H9 (cell line): ENCODE results near the gene TSLP. TPM values are rescaled to one million over a fixed set of nuclear protein-coding genes. Genes with fewer than 3 reads are reported as not detected.

ENCODE experiments used
- DNase-seq: peaks from one replicate; pipeline ENCODE4 v3.0.0-alpha.2; 2017
- H2AFZ ChIP-seq: one replicate; pipeline ENCODE4 v1.6.1; 2013; ENCODE audit warnings: mild to moderate bottlenecking, low read length, control low read depth, moderate library complexity
- H2AK5ac ChIP-seq: 2 replicates; pipeline ENCODE4 v1.6.1; 2013; ENCODE audit warnings: low read length, control low read depth, mixed read lengths; ENCODE audit not compliant: insufficient read length
- H2BK120ac ChIP-seq: one replicate; pipeline ENCODE4 v1.6.1; 2013; ENCODE audit warnings: low read depth, mild to moderate bottlenecking, low read length, control low read depth, inconsistent platforms; ENCODE audit not compliant: poor library complexity, severe bottlenecking
- H2BK12ac ChIP-seq: 2 replicates; pipeline ENCODE4 v1.6.1; 2013; ENCODE audit warnings: low read length, control low read depth, mixed read lengths, low read depth; ENCODE audit not compliant: insufficient read length
- H2BK15ac ChIP-seq: 2 replicates; pipeline ENCODE4 v1.6.1; 2013; ENCODE audit warnings: low read depth, low read length, control low read depth
- H2BK20ac ChIP-seq: one replicate; pipeline ENCODE4 v1.6.1; 2013; ENCODE audit warnings: low read depth, mild to moderate bottlenecking, low read length, control low read depth, inconsistent platforms; ENCODE audit not compliant: poor library complexity, severe bottlenecking
- H2BK5ac ChIP-seq: 2 replicates; pipeline ENCODE4 v1.6.1; 2013; ENCODE audit warnings: low read length, control low read depth, mixed read lengths; ENCODE audit not compliant: insufficient read length
- H3K14ac ChIP-seq: 2 replicates; pipeline ENCODE4 v1.6.1; 2013; ENCODE audit warnings: low read length, control low read depth; ENCODE audit not compliant: insufficient read depth
- H3K18ac ChIP-seq: 2 replicates; pipeline ENCODE4 v1.6.1; 2013; ENCODE audit warnings: low read depth, mild to moderate bottlenecking, mixed read lengths, low read length, control low read depth; ENCODE audit not compliant: insufficient read length
- H3K23ac ChIP-seq: 2 replicates; pipeline ENCODE4 v1.6.1; 2013; ENCODE audit warnings: low read length, control low read depth, mixed read lengths, low read depth; ENCODE audit not compliant: insufficient read length
- H3K23me2 ChIP-seq: 2 replicates; pipeline ENCODE4 v1.6.1; 2013; ENCODE audit warnings: low read depth, mild to moderate bottlenecking, mixed read lengths, low read length, control low read depth; ENCODE audit not compliant: insufficient read length, poor library complexity, severe bottlenecking
- H3K27ac ChIP-seq: 2 replicates; pipeline ENCODE4 v1.5.1; 2013; ENCODE audit warnings: low read length, control low read depth, mixed read lengths, low read depth; ENCODE audit not compliant: insufficient read length
- H3K27me3 ChIP-seq: 2 replicates; pipeline ENCODE4 v1.6.1; 2013; ENCODE audit warnings: low read length, control low read depth, inconsistent platforms; ENCODE audit not compliant: insufficient read depth
- H3K4ac ChIP-seq: 2 replicates; pipeline ENCODE4 v1.6.1; 2013; ENCODE audit warnings: low read depth, mild to moderate bottlenecking, control low read depth, inconsistent platforms, low read length, moderate library complexity
- H3K4me1 ChIP-seq: 2 replicates; pipeline ENCODE4 v1.6.1; 2013; ENCODE audit warnings: low read length, control low read depth, inconsistent platforms; ENCODE audit not compliant: insufficient read depth
- H3K4me2 ChIP-seq: 2 replicates; pipeline ENCODE4 v1.6.1; 2013; ENCODE audit warnings: low read length, control low read depth, mixed read lengths; ENCODE audit not compliant: insufficient read length, insufficient read depth
- H3K56ac ChIP-seq: 2 replicates; pipeline ENCODE4 v1.6.1; 2013; ENCODE audit warnings: low read depth, mild to moderate bottlenecking, mixed read lengths, low read length, control low read depth; ENCODE audit not compliant: insufficient read length
- H3K79me1 ChIP-seq: 2 replicates; pipeline ENCODE4 v1.6.1; 2013; ENCODE audit warnings: low read depth, mild to moderate bottlenecking, moderate library complexity, low read length, control low read depth, inconsistent platforms; ENCODE audit not compliant: insufficient read depth, poor library complexity, severe bottlenecking
- H3K79me2 ChIP-seq: 2 replicates; pipeline ENCODE4 v1.6.1; 2013; ENCODE audit warnings: low read length, control low read depth, inconsistent platforms; ENCODE audit not compliant: insufficient read depth
- H3K9ac ChIP-seq: 2 replicates; pipeline ENCODE4 v1.6.1; 2013; ENCODE audit warnings: low read length, control low read depth, mixed read lengths; ENCODE audit not compliant: insufficient read length; ENCODE audit errors: extremely low read depth
- H3K9me3 ChIP-seq: one replicate; pipeline ENCODE4 v1.6.1; 2013; ENCODE audit warnings: low read depth, low read length, inconsistent platforms; ENCODE audit not compliant: control insufficient read depth
- H3T11ph ChIP-seq: one replicate; pipeline ENCODE4 v1.6.1; 2013; ENCODE audit warnings: mild to moderate bottlenecking, low read length, control low read depth, inconsistent platforms
- H4K20me1 ChIP-seq: one replicate; pipeline ENCODE4 v1.6.1; 2013; ENCODE audit not compliant: control insufficient read depth, insufficient read length, insufficient read depth
- H4K5ac ChIP-seq: 2 replicates; pipeline ENCODE4 v1.6.1; 2013; ENCODE audit warnings: low read depth, mild to moderate bottlenecking, mixed read lengths, low read length, control low read depth; ENCODE audit not compliant: insufficient read length
- H4K8ac ChIP-seq: replicated peaks from 2 replicates; pipeline ENCODE4 v1.6.1; 2013; ENCODE audit warnings: low read length, control low read depth, mixed read lengths, low read depth; ENCODE audit not compliant: insufficient read length
- H4K91ac ChIP-seq: 2 replicates; pipeline ENCODE4 v1.6.1; 2013; ENCODE audit warnings: low read depth, mild to moderate bottlenecking, moderate library complexity, mixed read lengths, low read length, control low read depth; ENCODE audit not compliant: insufficient read length
- H3K27ac Mint-ChIP-seq, 3 experiments: 2 replicates in 2 of 3; 3 replicates in 1 of 3; pipeline ENCODE4 v1.8.0; 2020 to 2021; ENCODE audit warnings: mixed read lengths in 3 of 3, mild to moderate bottlenecking in 1 of 3, moderate library complexity in 1 of 3
- H3K27me3 Mint-ChIP-seq: 2 replicates; pipeline ENCODE4 v1.8.0; 2021; ENCODE audit warnings: low read depth, mild to moderate bottlenecking, moderate library complexity, mixed read lengths
- H3K36me3 Mint-ChIP-seq, 3 experiments: 2 replicates in 2 of 3; 3 replicates in 1 of 3; pipeline ENCODE4 v1.8.0; 2020 to 2021; ENCODE audit warnings: low read depth in 3 of 3, mixed read lengths in 3 of 3; ENCODE audit not compliant: insufficient read depth in 1 of 3
- H3K4me1 Mint-ChIP-seq, 2 experiments: 2 replicates each; pipeline ENCODE4 v1.8.0; 2020; ENCODE audit warnings: mixed read lengths in 2 of 2
- H3K4me3 Mint-ChIP-seq, 2 experiments: 2 replicates in 1 of 2; 3 replicates in 1 of 2; pipeline ENCODE4 v1.8.0; 2020 to 2021; ENCODE audit warnings: mild to moderate bottlenecking in 2 of 2, mixed read lengths in 2 of 2, moderate library complexity in 1 of 2
- H3K9me3 Mint-ChIP-seq, 2 experiments: 2 replicates in 1 of 2; 3 replicates in 1 of 2; pipeline ENCODE4 v1.8.0; 2020; ENCODE audit warnings: mild to moderate bottlenecking in 2 of 2, mixed read lengths in 2 of 2, moderate library complexity in 1 of 2
- CTCF ChIP-seq: fragments of 200-600 bp; sonication (generic); conservative IDR thresholded peaks from 3 replicates; pipeline ENCODE4 v1.8.0; 2021; ENCODE audit warnings: antibody characterized with exemption, mild to moderate bottlenecking
- WGBS: extraction: QIAGEN DNeasy Blood & Tissue Kit; methylation state at CpG from one replicate; pipeline ENCODE4 v1.1.7; 2013; ENCODE audit warnings: missing lambda C conversion rate, low lambda C conversion rate, mixed read lengths; ENCODE audit not compliant: insufficient read length; ENCODE audit errors: extremely low coverage; 5-methylcytosine and 5-hydroxymethylcytosine counted together
- total RNA-seq: library from RNA; stranded (reverse); gene quantifications from 2 replicates; pipeline ENCODE4 v1.2.1, GENCODE V29; 2021

The TSLP gene
- total RNA-seq, 1 experiment from 2014 or later = 0.63 TPM

GRCh38 chr5:111043712-111044506 is 27.6 kb upstream of the TSLP start:
- H4K5ac ChIP-seq = no peak overlapping the region
- no peak overlapping the region for H3T11ph ChIP-seq
- H2AK5ac ChIP-seq = no peak overlapping the region
- peak overlapping the region in 2 of 3 experiments; percentile 30 to 85; a peak in 2 of 7 replicates for H3K27ac Mint-ChIP-seq
- no peaks in the 10 kb centered on the region for H3K36me3 Mint-ChIP-seq
- no peaks in the 10 kb centered on the region for H3K9me3 Mint-ChIP-seq
- H3K4me3 Mint-ChIP-seq = no peak overlapping the region
- H3K27me3 Mint-ChIP-seq = no peaks in the 10 kb centered on the region; the same call in 1 of the 2 replicates
- H3K14ac ChIP-seq = no peak overlapping the region
- no peak overlapping the region for H3K56ac ChIP-seq
- no peak overlapping the region for H3K23ac ChIP-seq
- no peak overlapping the region for H2BK15ac ChIP-seq
- H4K91ac ChIP-seq = no peak overlapping the region
- H3K79me1 ChIP-seq = no peaks in the 10 kb centered on the region
- H3K27ac ChIP-seq = no peak overlapping the region
- H3K4ac ChIP-seq = no peak overlapping the region
- no peak overlapping the region for H3K4me2 ChIP-seq
- H4K20me1 ChIP-seq = no peaks in the 10 kb centered on the region
- H2AFZ ChIP-seq = no peak overlapping the region
- H2BK120ac ChIP-seq = no peak overlapping the region
- no peak overlapping the region for H2BK12ac ChIP-seq
- no peaks in the 10 kb centered on the region for H3K4me1 ChIP-seq
- no peak overlapping the region for H4K8ac ChIP-seq
- H3K18ac ChIP-seq = no peak overlapping the region
- H3K4me1 Mint-ChIP-seq = peaks cover 3 to 4% of the 10 kb centered on the region in 2 experiments
- WGBS = no CpG with 5 or more reads among the region's 5 CpGs
- no peaks in the 10 kb centered on the region for H3K23me2 ChIP-seq
- H3K9me3 ChIP-seq = no peaks in the 10 kb centered on the region
- peak overlapping the region; percentile 14 for H2BK20ac ChIP-seq
- H3K27me3 ChIP-seq = no peaks in the 10 kb centered on the region
- no peak for TF ChIP-seq CTCF
- no peaks in the 10 kb centered on the region for H3K79me2 ChIP-seq
- peak; percentile 32 for DNase-seq
- no peak overlapping the region for H3K9ac ChIP-seq
- no peak overlapping the region for H2BK5ac ChIP-seq
